SU-DHL-6 (cell line): Measurements from ENCODE around the gene MX1.

Experiments
- H2AFZ ChIP-seq: fragments of 200-600 bp; sonication (generic); 2 replicates; pipeline ENCODE4 v1.6.1; 2014; ENCODE audit warnings: low read depth, mild to moderate bottlenecking, moderate library complexity, mixed read lengths, antibody characterized with exemption, low read length; ENCODE audit not compliant: severe bottlenecking
- H3F3A ChIP-seq: fragments of 200-600 bp; shearing (Covaris generic); 2 replicates; pipeline ENCODE4 v1.6.0; 2016; ENCODE audit warnings: antibody characterized with exemption, mild to moderate bottlenecking; ENCODE audit not compliant: insufficient read depth
- H3K27ac ChIP-seq: fragments of 200-600 bp; sonication (generic); 2 replicates; pipeline ENCODE4 v1.5.1; 2016; ENCODE audit warnings: low read depth, mild to moderate bottlenecking, low read length, moderate library complexity, mixed read lengths
- H3K27me3 ChIP-seq: fragments of 200-600 bp; sonication (generic), shearing (Covaris generic); 2 replicates; pipeline ENCODE4 v1.6.0; 2014; ENCODE audit warnings: mild to moderate bottlenecking, low read length
- H3K36me3 ChIP-seq: fragments of 200-600 bp; sonication (generic); 2 replicates; pipeline ENCODE4 v1.6.1; 2014; ENCODE audit warnings: mild to moderate bottlenecking, low read length, mixed read lengths
- H3K4me2 ChIP-seq: fragments of 300-600, 200-600 bp; shearing (Covaris generic), sonication (generic); 2 replicates; pipeline ENCODE4 v1.6.0; 2014; ENCODE audit warnings: low read length, low read depth, mild to moderate bottlenecking; ENCODE audit not compliant: poor library complexity, severe bottlenecking
- H3K4me3 ChIP-seq: fragments of 200-600 bp; sonication (generic); 2 replicates; pipeline ENCODE4 v1.5.1; 2014; ENCODE audit warnings: antibody characterized with exemption, low read length, mild to moderate bottlenecking, mixed read lengths; ENCODE audit not compliant: insufficient read depth, poor library complexity, severe bottlenecking
- H3K79me2 ChIP-seq: fragments of 200-600 bp; sonication (generic); 2 replicates; pipeline ENCODE4 v1.6.1; 2014; ENCODE audit warnings: mild to moderate bottlenecking, low read length, moderate library complexity; ENCODE audit not compliant: insufficient read depth
- H3K9ac ChIP-seq: fragments of 200-600 bp; sonication (generic); 2 replicates; pipeline ENCODE4 v1.7.0; 2014; ENCODE audit warnings: mild to moderate bottlenecking, low read length
- H3K9me2 ChIP-seq: fragments of 200-600 bp; sonication (generic); replicated peaks from 2 replicates; pipeline ENCODE4 v1.6.1; 2014; ENCODE audit warnings: low read length; ENCODE audit not compliant: insufficient read depth
- H3K9me3 ChIP-seq: fragments of 200-600 bp; sonication (generic); 2 replicates; pipeline ENCODE4 v1.6.1; 2014; ENCODE audit warnings: low read length, mixed read lengths; ENCODE audit not compliant: insufficient read depth
- H4K20me1 ChIP-seq: fragments of 200-600 bp; sonication (generic); 2 replicates; pipeline ENCODE4 v1.6.1; 2014; ENCODE audit warnings: low read depth, mild to moderate bottlenecking, antibody characterized with exemption, low read length, moderate library complexity, mixed read lengths
- CTCF ChIP-seq: fragments of 200-600 bp; sonication (generic); IDR thresholded peaks from one replicate; pipeline ENCODE4 v1.5.1; 2017; ENCODE audit warnings: antibody characterized with exemption, mild to moderate bottlenecking, low read length, moderate library complexity; ENCODE audit not compliant: insufficient read depth, poor library complexity, severe bottlenecking
- EZH2phosphoT487 ChIP-seq: fragments of 200-600 bp; sonication (generic), shearing (Covaris generic); conservative IDR thresholded peaks from 2 replicates; pipeline ENCODE4 v1.6.1; 2018; ENCODE audit warnings: mild to moderate bottlenecking, antibody characterized with exemption, low read length, moderate library complexity, mixed read lengths

Gene MX1

GRCh38 chr21:41480086-41480690 is 54.1 kb downstream of the MX1 start:
- H2AFZ ChIP-seq: no peak overlapping the region
- no peak overlapping the region for H3K27ac ChIP-seq
- no peaks in the 10 kb centered on the region for H3K36me3 ChIP-seq
- no peaks in the 10 kb centered on the region for H3K79me2 ChIP-seq
- H3K9me2 ChIP-seq: no peaks in the 10 kb centered on the region
- no peaks in the 10 kb centered on the region for H4K20me1 ChIP-seq
- no peaks in the 10 kb centered on the region for H3K27me3 ChIP-seq
- H3K4me3 ChIP-seq: no peak overlapping the region
- no peaks in the 10 kb centered on the region for H3F3A ChIP-seq
- H3K9ac ChIP-seq: no peak overlapping the region
- H3K9me3 ChIP-seq: no peaks in the 10 kb centered on the region
- no peak overlapping the region for H3K4me2 ChIP-seq
- TF ChIP-seq CTCF: no peak
- TF ChIP-seq EZH2phosphoT487: no peak

- no peaks in the 10 kb centered on the region for H3F3A ChIP-seq
- H3K27me3 ChIP-seq: no peaks in the 10 kb centered on the region
- H3K4me3 ChIP-seq: no peak overlapping the region
- no peak overlapping the region for H3K4me2 ChIP-seq
- H4K20me1 ChIP-seq: no peaks in the 10 kb centered on the region
- H3K79me2 ChIP-seq: no peaks in the 10 kb centered on the region
- no peak overlapping the region for H2AFZ ChIP-seq
- H3K9me2 ChIP-seq: no peaks in the 10 kb centered on the region
- no peaks in the 10 kb centered on the region for H3K36me3 ChIP-seq
- TF ChIP-seq CTCF (no peak), EZH2phosphoT487 (no peak)
- no peak overlapping the region for H3K9ac ChIP-seq
- H3K27ac ChIP-seq: no peak overlapping the region
- no peaks in the 10 kb centered on the region for H3K9me3 ChIP-seq
These were observed 55.2 kb downstream of the MX1 start for GRCh38 chr21:41481191-41481590.

- no peaks in the 10 kb centered on the region for H3K9me2 ChIP-seq
- H3K27ac ChIP-seq: no peak overlapping the region
- no peak overlapping the region for H3K4me2 ChIP-seq
These were observed 56.3 kb downstream of the MX1 start for GRCh38 chr21:41482301-41482700.

More at GRCh38 chr21:41482301-41482700, 56.3 kb downstream of the MX1 start:
- no peaks in the 10 kb centered on the region for H3K36me3 ChIP-seq
- H4K20me1 ChIP-seq: no peaks in the 10 kb centered on the region
- H3K4me3 ChIP-seq: no peak overlapping the region
- no peaks in the 10 kb centered on the region for H3F3A ChIP-seq
- no peaks in the 10 kb centered on the region for H3K9me3 ChIP-seq
- no peaks in the 10 kb centered on the region for H3K27me3 ChIP-seq
- no peak for TF ChIP-seq CTCF
- no peak for TF ChIP-seq EZH2phosphoT487
- H3K9ac ChIP-seq: no peak overlapping the region
- H2AFZ ChIP-seq: no peak overlapping the region
- H3K79me2 ChIP-seq: no peaks in the 10 kb centered on the region
